Gastroesophageal sphincter (tissue), 4 donors: ENCODE data around the gene MYORG. TPM values are rescaled to one million over a fixed set of nuclear protein-coding genes. Genes with fewer than 3 reads are reported as not detected.
A peak's percentile ranks its signal among the peaks of the same experiment; 100 is the strongest.

Experiments used
- ATAC-seq: fragments of 150-250 bp; one replicate; pipeline ENCODE4 v1.9.1; 2016; ENCODE audit warnings: mild to moderate bottlenecking, moderate library complexity
- H3K27ac ChIP-seq, 4 donors: fragments of 200-600 bp; sonication (generic) in 3 of 4; 1 replicate in 3 of 4; 2 replicates in 1 of 4; pipeline ENCODE4 v1.5.1; 2016 to 2019
- H3K27me3 ChIP-seq: fragments of 200-600 bp; sonication (generic); one replicate; pipeline ENCODE4 v1.5.1; 2019
- H3K36me3 ChIP-seq, 2 donors: fragments of 200-600 bp; sonication (generic); one replicate each; pipeline ENCODE4 v1.5.1; 2019; ENCODE audit warnings: control low read depth in 1 of 2
- H3K4me1 ChIP-seq, 3 donors: fragments of 200-600 bp; sonication (generic); 1 replicate in 2 of 3; 2 replicates in 1 of 3; pipeline ENCODE4 v1.5.1; 2016 to 2019; ENCODE audit warnings: control low read depth in 2 of 3
- H3K4me3 ChIP-seq, 2 donors: fragments of 200-600 bp; sonication (generic); one replicate each; pipeline ENCODE4 v1.5.1; 2019; ENCODE audit warnings: mild to moderate bottlenecking in 1 of 2, moderate library complexity in 1 of 2
- H3K9me3 ChIP-seq, 3 donors: fragments of 200-600 bp; sonication (generic); one replicate each; pipeline ENCODE4 v1.5.1; 2017 to 2019; ENCODE audit warnings: control low read depth in 2 of 3
- EP300 ChIP-seq: sonication (generic); formaldehyde crosslinking; IDR thresholded peaks from one replicate; pipeline ENCODE4 v1.6.1; 2017; ENCODE audit warnings: antibody characterized with exemption, mild to moderate bottlenecking
- POLR2A ChIP-seq, 2 donors: fragments of 450-650 bp; IDR thresholded peaks; one replicate each; pipeline ENCODE4 v1.6.1; 2017; ENCODE audit warnings: antibody characterized with exemption in 2 of 2, mild to moderate bottlenecking in 2 of 2, moderate library complexity in 1 of 2
- POLR2AphosphoS5 ChIP-seq: sonication (generic); formaldehyde crosslinking; IDR thresholded peaks from one replicate; pipeline ENCODE4 v1.6.1; 2017; ENCODE audit warnings: antibody characterized with exemption
- WGBS, 2 donors: methylation state at CpG; one replicate each; pipeline ENCODE4 v1.1.5; 2018; ENCODE audit warnings: low coverage in 1 of 2; 5-methylcytosine and 5-hydroxymethylcytosine counted together
- total RNA-seq, 4 donors: library from RNA; depleted of rRNA; stranded (reverse); fragments of >200 nt; gene quantifications; one replicate each; pipeline ENCODE4 v1.1.0, GENCODE V29; 2016
- TF ChIP-seq, protein P1 (sequence below), 4 experiments: fragments of 200-600 bp in 2 of 4; fragments of 450-650 bp in 2 of 4; sonication (generic) in 1 of 4; IDR thresholded peaks; one replicate each; pipeline ENCODE4 v1.5.1; 2017 to 2019; ENCODE audit warnings: antibody characterized with exemption in 4 of 4, mild to moderate bottlenecking in 2 of 4, moderate library complexity in 2 of 4

The MYORG gene
- 10 to 100 TPM in 3 of 4 donors, 1 to 10 TPM in 1; 4.3 to 33.7 (median 26.8) TPM for total RNA-seq

DNA sequence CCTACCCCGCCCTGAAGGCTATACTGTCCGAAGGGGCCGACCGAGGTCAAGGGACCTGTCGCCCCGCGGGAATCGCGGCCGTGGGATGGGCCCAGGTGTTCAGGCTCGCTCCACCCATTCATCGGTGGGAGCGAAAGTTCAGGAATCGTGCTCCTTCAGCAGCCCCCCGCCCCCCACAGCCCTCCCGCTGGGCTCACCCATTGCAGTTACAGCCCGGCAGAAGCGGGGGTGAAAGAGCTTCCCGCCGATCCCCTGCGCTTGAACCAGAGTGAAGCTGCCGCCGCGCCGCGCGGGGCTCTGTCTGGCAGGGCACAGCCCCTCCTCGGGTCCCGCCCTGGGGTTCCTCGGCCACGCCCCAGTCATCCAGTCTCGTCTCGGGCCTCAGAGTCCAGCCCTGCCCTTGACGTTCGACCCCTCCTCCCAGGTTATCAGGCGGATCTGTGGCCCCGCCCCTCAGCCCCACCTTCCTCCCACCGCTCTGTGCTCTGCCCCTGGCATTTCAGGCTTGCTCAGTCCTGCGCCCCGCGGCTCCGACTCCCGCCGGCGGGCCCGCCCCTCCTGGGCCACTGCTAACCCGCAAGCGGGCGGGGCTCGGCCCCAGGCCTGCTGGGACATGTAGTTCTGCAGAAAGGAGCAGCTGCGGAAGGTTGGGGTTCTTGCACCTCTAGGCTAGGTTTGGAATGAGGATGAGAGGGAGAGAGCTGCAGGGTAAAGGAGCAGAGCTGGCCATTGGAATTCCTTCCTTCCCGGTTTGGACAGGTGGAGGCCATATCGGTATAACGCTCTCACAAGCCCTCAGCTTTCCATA, at the start of gene MYORG:
MYORG (minus strand) TSS at position 303 of the 808 bp plus-strand sequence. CDS start 3,955 bp downstream, outside the sequence.
- peak within 1 kb of the TSS; percentile 53 to 86 for H3K4me3 ChIP-seq
- H3K9me3 ChIP-seq: no peaks in the 10 kb centered on the region
- peaks cover 0 to 10% of the 10 kb centered on the region in 2 donors for H3K36me3 ChIP-seq
- no peaks in the 10 kb centered on the region for H3K27me3 ChIP-seq
- TF ChIP-seq POLR2AphosphoS5: peak; percentile 71
- no peak for TF ChIP-seq EP300
- TF ChIP-seq POLR2A (IDR thresholded peaks at IDR 0.05): peak; percentile 34 to 66
- TF ChIP-seq, protein P1, sequence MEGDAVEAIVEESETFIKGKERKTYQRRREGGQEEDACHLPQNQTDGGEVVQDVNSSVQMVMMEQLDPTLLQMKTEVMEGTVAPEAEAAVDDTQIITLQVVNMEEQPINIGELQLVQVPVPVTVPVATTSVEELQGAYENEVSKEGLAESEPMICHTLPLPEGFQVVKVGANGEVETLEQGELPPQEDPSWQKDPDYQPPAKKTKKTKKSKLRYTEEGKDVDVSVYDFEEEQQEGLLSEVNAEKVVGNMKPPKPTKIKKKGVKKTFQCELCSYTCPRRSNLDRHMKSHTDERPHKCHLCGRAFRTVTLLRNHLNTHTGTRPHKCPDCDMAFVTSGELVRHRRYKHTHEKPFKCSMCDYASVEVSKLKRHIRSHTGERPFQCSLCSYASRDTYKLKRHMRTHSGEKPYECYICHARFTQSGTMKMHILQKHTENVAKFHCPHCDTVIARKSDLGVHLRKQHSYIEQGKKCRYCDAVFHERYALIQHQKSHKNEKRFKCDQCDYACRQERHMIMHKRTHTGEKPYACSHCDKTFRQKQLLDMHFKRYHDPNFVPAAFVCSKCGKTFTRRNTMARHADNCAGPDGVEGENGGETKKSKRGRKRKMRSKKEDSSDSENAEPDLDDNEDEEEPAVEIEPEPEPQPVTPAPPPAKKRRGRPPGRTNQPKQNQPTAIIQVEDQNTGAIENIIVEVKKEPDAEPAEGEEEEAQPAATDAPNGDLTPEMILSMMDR (IDR thresholded peaks at IDR 0.05): peak in 1 of 4 experiments; percentile 15
- H3K4me1 ChIP-seq: peaks cover 0 to 69% (median 27%) of the 10 kb centered on the region in 3 donors
- peak; percentile 89 for ATAC-seq
- peak within 1 kb of the TSS; percentile 40 to 88 (median 81) for H3K27ac ChIP-seq
- WGBS, 2 donors: 0 to 4% methylated on average over 4 to 6 of the region's 54 CpGs

DNA sequence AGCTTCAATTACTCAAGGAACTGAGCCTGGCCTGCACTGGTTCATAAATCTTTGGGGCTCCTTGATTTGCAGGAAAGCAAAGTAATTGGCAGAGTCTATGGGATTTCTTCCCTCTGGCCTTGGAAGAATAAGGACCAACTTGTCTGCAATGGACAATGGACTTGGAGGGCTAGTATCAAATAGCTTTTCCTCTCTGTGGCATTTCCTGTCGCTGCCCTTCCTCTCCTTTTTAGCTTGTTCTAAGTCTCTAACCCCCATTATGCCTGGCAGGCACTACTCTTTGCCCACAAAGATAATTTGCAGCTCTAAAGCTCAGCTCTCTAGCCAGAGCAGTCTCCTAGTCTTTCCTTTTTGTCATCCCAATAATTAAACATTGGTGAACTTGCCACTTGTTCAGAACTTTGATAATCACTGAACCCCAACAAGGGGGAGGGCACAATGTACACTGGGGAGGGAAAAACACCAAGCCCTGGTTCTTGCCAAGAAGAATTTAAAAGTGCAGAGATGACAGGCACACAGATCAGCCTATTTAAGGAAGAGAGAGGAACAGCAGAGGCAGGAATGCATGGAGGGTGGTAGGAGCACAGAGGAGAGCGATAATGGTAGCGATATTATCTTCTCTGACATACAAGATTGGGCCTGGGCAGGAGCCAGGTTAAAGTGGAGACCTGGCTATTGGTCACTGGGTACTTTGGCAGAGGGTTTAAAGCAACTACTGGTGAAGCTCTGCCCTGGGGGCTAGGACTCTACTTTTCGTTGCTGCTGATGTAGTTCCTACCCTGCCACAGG, 43.2 kb upstream of the MYORG start:
- Histone ChIP-seq H3K27me3 (no peaks in the 10 kb centered on the region), H3K36me3 (peaks cover 0 to 5% of the 10 kb centered on the region in 2 donors), H3K9me3 (no peaks in the 10 kb centered on the region), H3K27ac (no peak overlapping the region), H3K4me1 (no peaks in the 10 kb centered on the region), H3K4me3 (no peak overlapping the region)
- TF ChIP-seq EP300: no peak
- WGBS, 2 donors: 83 to 88% methylated on average over 3 of the region's 4 CpGs
- no peak for ATAC-seq

DNA sequence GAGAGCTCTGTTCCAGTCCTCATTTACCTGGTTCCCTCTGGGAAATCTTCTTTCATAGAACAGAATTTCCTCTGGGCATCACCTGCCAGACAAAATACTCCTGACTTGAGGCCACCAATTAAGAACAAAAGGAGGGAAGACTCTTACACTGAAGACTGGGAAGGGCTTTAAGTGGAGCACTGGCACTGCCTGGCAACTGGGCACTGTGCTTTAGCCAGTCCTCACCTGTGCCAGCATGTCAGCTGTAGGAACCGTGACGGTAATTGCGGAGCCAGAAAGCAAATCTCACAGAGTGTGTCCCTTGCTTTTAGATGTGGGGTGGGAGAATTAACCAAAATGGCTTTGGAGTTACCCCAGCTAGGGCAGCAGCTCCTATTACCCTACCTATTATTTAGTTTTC, 41.0 kb upstream of the MYORG start:
- no peak for ATAC-seq
- no peaks in the 10 kb centered on the region for H3K9me3 ChIP-seq
- H3K27ac ChIP-seq: no peak overlapping the region
- H3K4me3 ChIP-seq: no peak overlapping the region
- peaks cover 0 to 5% of the 10 kb centered on the region in 2 donors for H3K36me3 ChIP-seq
- 92 to 100% methylated on average over 2 to 3 of the region's 3 CpGs for WGBS, 2 donors
- no peaks in the 10 kb centered on the region for H3K27me3 ChIP-seq
- no peaks in the 10 kb centered on the region for H3K4me1 ChIP-seq
- TF ChIP-seq EP300 (no peak), POLR2AphosphoS5 (no peak), POLR2A (IDR thresholded peaks at IDR 0.05) (no peak)
- TF ChIP-seq, protein P1 (IDR thresholded peaks at IDR 0.05): no peak

DNA sequence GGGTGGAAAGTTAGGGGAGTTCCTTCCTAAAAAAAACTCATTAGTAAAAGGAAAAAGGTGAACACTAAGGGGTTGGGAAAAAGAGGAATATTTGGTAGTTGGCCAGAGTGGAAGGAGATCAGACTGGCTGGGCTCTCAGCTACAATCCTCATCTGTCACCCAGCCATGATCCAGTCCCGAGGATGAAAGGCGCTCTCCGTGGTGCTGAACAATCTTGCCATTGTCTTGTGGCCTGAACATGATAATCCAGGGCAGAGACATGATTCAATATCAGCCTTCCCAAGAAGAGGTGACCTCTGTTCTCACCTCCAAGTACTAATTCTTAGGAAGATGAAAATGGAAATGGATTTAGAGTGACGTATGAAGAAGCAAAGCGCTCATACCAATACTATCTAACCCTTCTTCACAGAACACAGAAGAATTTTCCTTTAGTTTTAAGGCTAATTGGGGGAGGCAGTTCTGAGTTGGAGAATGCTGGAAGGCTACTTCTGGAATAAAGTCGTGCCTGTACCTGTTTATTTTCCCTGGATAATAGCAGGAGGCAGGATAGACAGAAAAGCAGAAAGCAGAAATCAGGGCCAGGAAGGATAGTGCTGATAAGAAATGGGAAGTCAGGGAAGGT, 36.6 kb upstream of the MYORG start:
- Histone ChIP-seq H3K4me3 (no peak overlapping the region), H3K27ac (no peak overlapping the region), H3K4me1 (no peaks in the 10 kb centered on the region), H3K36me3 (no peaks in the 10 kb centered on the region), H3K27me3 (no peaks in the 10 kb centered on the region), H3K9me3 (no peaks in the 10 kb centered on the region)
- no peak for ATAC-seq
- 23 to 26% methylated on average over 3 to 5 of the region's 6 CpGs for WGBS, 2 donors
- TF ChIP-seq, protein P1 (IDR thresholded peaks at IDR 0.05): no peak
- TF ChIP-seq POLR2AphosphoS5 (no peak), POLR2A (IDR thresholded peaks at IDR 0.05) (no peak), EP300 (no peak)

DNA sequence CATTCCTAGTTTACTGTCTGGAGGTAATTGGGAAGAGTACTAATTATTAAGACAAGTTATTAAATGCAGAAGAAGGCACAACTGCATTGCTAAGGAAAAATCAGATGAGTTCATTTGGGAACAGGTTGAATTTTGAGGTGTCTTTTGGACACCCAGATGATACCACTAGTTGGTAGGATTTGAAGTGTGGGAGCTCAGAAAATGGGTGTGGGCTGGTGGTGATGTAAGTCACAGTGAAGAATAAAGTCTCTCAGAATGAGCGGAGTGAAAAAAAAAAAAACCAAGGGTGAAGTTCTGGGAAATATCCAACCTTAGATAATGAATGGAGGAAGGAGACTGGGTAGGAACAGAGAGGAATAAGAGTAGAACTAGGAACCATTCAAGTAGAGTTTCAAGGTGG, 35.6 kb upstream of the MYORG start:
- TF ChIP-seq, protein P1 (IDR thresholded peaks at IDR 0.05): no peak
- TF ChIP-seq POLR2AphosphoS5 (no peak), EP300 (no peak), POLR2A (IDR thresholded peaks at IDR 0.05) (no peak)
- H3K27ac ChIP-seq: no peak overlapping the region
- no peaks in the 10 kb centered on the region for H3K36me3 ChIP-seq
- no peaks in the 10 kb centered on the region for H3K4me1 ChIP-seq
- no peak overlapping the region for H3K4me3 ChIP-seq
- WGBS, 2 donors: 43 to 100% methylated on average over 1 of the region's 1 CpG
- H3K27me3 ChIP-seq: no peaks in the 10 kb centered on the region
- no peaks in the 10 kb centered on the region for H3K9me3 ChIP-seq
- ATAC-seq: no peak
